HG03432 (cell line): ENCODE results near the gene CDH15.
"Not testable (repeated sequence)": the region's sequence is repeated elsewhere in the genome, so short reads cannot be mapped to it uniquely, and the experiment has no call there.

Source experiments
- ATAC-seq: cut with Tn5 transposase; IDR thresholded peaks from one replicate; pipeline ENCODE4 v1.9.1; 2021; ENCODE audit warnings: mild to moderate bottlenecking, moderate library complexity; ENCODE audit not compliant: unreplicated experiment

Gene CDH15

GRCh38 chr16:89221604-89222003 is 50.1 kb downstream of the CDH15 start:
- no peak for ATAC-seq

DNA sequence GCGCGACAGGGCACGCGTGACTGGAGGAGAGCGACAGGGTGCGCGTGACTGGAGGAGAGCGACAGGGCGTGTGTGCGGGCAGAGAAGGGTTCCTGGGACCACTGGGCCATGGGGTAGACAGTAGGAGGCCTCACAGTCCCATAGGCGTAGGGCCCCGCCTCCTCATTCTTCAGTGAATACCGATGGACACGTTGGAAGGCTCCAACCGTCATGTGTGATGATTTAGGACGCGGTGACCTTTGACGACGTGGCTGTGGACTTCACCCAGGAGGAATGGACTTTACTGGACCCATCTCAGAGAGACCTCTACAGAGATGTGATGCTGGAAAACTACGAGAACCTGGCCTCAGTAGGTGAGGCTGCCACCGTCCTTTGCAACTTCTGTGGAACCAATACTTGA is 51.4 kb downstream of the CDH15 start:
- no peak for ATAC-seq

GRCh38 chr16:89224665-89225064 is 53.1 kb downstream of the CDH15 start:
- no peak for ATAC-seq

DNA sequence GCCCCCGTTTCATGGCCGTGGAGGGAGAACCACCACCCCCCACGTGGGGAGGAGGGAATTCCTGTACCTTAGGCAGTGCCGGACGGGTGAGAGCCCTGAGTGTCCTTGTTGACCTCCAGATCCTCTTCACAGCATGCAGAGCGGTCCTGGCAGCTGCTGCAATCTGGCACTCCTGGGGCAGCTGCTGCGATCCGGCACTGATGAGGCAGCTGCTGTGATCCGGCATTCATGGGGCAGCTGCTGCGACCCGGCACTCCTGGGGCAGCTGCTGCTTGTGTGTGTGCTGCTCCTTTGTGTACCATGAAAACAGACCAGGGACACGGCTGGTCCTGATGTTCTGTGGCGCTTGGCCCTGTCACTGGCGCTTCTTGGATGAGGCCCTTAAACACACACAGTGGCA is 58.7 kb downstream of the CDH15 start:
- no peak for ATAC-seq

- no peak for ATAC-seq
Measured at GRCh38 chr16:89232107-89232506, 60.6 kb downstream of the CDH15 start.

DNA sequence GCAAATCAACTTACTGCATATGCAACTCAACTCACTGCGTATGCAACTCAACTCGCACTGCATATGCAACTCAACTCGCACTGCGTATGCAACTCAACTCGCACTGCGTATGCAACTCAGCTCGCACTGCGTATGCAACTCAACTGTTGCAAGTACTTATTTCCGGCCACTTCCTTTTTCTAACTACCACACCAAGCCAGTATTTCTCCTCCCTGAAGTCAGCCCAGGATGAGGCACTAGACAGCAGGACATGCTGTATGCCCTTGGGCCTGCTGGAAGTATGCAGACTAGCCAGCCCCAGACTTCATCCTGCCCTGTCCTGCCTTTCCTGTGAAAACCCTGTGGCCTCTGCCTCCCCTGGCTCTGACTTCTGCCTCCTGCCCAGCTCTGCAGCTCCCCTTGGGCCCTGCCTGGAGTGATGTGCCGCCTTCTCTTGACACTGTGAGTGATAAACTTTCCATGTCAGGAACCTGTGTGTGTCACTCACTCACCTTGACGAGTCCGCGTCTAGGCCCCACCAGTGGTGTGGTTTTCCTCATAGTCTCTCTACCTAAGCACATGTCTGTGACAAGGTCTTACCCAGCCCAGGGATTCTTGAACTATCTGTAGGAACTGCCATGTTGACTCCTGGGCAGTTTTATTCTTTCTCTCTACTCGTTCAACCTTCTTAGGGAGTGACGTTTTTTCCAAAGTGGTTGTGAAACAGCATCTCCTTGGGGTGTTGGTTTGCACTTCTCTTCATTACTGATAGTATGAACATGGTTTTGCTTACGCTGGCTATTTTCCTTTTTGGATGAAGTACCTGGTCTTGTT is 62.3 kb downstream of the CDH15 start:
- no peak for ATAC-seq

- ATAC-seq, result no peak
Measured at GRCh38 chr16:89237733-89238132, 66.2 kb downstream of the CDH15 start.

- ATAC-seq, result peak; percentile 60
Measured at GRCh38 chr16:89241187-89242007, 69.8 kb downstream of the CDH15 start.

DNA sequence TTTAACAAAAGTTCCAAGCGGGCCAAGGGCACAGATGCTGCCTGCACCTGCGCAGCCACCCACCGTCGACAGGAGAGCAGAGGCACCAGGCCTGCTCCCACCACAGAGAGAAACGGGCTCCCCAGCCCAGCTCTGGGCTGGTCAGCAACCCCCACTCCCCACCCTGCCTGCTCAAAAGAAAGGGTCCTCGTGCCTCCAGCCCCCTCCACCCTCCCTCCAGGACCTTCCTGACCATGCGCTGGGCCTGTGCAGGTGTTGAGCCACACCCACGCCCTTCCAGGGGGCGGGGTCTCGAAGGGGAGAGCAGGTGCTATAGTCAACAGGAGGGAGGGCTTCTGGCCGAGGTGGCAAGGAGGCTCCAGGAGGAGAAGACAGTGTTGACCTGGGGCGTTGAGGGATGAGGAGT is 71.2 kb downstream of the CDH15 start:
- no peak for ATAC-seq

- no peak for ATAC-seq
Measured at GRCh38 chr16:89243664-89244063, 72.1 kb downstream of the CDH15 start.

DNA sequence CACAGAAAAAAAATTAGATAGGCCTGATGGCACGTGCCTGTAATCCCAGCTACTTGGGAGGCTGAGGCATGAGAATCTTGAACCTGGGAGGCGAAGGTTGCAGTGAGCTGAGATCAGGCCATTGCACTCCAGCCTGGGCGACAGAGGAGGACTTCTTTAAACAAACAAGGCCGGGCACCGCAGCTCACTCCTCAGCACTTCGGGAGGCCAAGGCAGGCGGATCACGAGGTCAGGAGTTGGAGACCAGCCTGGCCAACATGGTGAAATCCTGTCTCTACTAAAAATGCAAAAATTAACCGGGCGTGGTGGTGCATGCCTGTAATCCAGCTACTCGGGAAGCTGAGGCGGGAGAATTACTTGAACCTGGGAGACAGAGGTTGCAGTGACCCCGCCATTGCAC is 72.7 kb downstream of the CDH15 start:
- ATAC-seq, result not testable (repeated sequence)

- ATAC-seq, result no peak
Measured at GRCh38 chr16:89244754-89245153, 73.2 kb downstream of the CDH15 start.
